HepG2 (cell line): ENCODE data around the gene MDH1. TPM values are rescaled to one million over a fixed set of nuclear protein-coding genes. Genes with fewer than 3 reads are reported as not detected.
A peak's percentile ranks its signal among the peaks of the same experiment; 100 is the strongest.

Source experiments
- ARID2 ChIP-seq: sonication (generic); formaldehyde crosslinking; IDR thresholded peaks from 2 replicates; pipeline ENCODE4 v1.8.1; 2022; ENCODE audit warnings: mild to moderate bottlenecking, missing genetic modification reagents, borderline replicate concordance
- ARNTL ChIP-seq: sonication (generic); formaldehyde crosslinking; IDR thresholded peaks from 2 replicates; pipeline ENCODE4 v1.4.0; 2020; ENCODE audit warnings: mild to moderate bottlenecking, missing genetic modification reagents
- CCAR2 ChIP-seq: fragments of 200-400 bp; formaldehyde crosslinking; optimal IDR thresholded peaks from 2 replicates; pipeline ENCODE3; 2018; ENCODE audit warnings: low read depth, mild to moderate bottlenecking, low read length, moderate library complexity
- DNMT1 ChIP-seq: sonication (generic); formaldehyde crosslinking; IDR thresholded peaks from 2 replicates; pipeline ENCODE4 v1.5.1; 2020; ENCODE audit warnings: mild to moderate bottlenecking, missing genetic modification reagents
- ETV5 ChIP-seq: IDR thresholded peaks from 2 replicates; pipeline ENCODE4 v1.6.1; 2018; ENCODE audit warnings: missing biosample characterization, missing genetic modification reagents, inconsistent platforms, borderline replicate concordance
- GTF2F1 ChIP-seq: fragments of 150-350 bp; IDR thresholded peaks from 2 replicates; pipeline ENCODE4 v1.6.1; 2014; ENCODE audit warnings: low read length
- GTF3A ChIP-seq: sonication (generic); formaldehyde crosslinking; conservative IDR thresholded peaks from 2 replicates; pipeline ENCODE4 v1.4.0; 2020; ENCODE audit warnings: mild to moderate bottlenecking, missing genetic modification reagents
- HNF4A ChIP-seq: sonication (generic); formaldehyde crosslinking; IDR thresholded peaks from 2 replicates; pipeline ENCODE4 v1.4.0; 2020; ENCODE audit warnings: missing genetic modification reagents
- IRF2 ChIP-seq: IDR thresholded peaks from 2 replicates; pipeline ENCODE4 v1.6.1; 2018; ENCODE audit warnings: missing genetic modification reagents, missing compliant biosample characterization
- KLF16 ChIP-seq, 2 experiments: sonication (generic) in 1 of 2; formaldehyde crosslinking in 1 of 2; IDR thresholded peaks; 2 replicates each; pipeline versions ENCODE4 v1.6.1 to v1.8.0; 2016 to 2023; ENCODE audit warnings: missing genetic modification reagents in 2 of 2, missing compliant biosample characterization in 1 of 2
- MATR3 ChIP-seq: sonication (generic); formaldehyde crosslinking; IDR thresholded peaks from 2 replicates; pipeline ENCODE4 v1.4.0; 2020; ENCODE audit warnings: missing genetic modification reagents
- NFKB2 ChIP-seq: sonication (generic); formaldehyde crosslinking; IDR thresholded peaks from 2 replicates; pipeline ENCODE4 v1.4.0; 2020; ENCODE audit warnings: missing genetic modification reagents, borderline replicate concordance
- POGZ ChIP-seq: sonication (generic); formaldehyde crosslinking; IDR thresholded peaks from 2 replicates; pipeline ENCODE4 v1.4.0; 2020; ENCODE audit warnings: mild to moderate bottlenecking, missing genetic modification reagents
- SAFB2 ChIP-seq: sonication (generic); formaldehyde crosslinking; IDR thresholded peaks from 2 replicates; pipeline ENCODE4 v1.5.1; 2020; ENCODE audit warnings: missing genetic modification reagents, low read depth, mild to moderate bottlenecking, borderline replicate concordance
- SRF ChIP-seq: IDR thresholded peaks from 2 replicates; pipeline ENCODE4 v1.6.1; 2011; ENCODE audit warnings: mild to moderate bottlenecking, low read depth, low read length, moderate library complexity
- TEAD2 ChIP-seq: sonication (generic); formaldehyde crosslinking; IDR thresholded peaks from 2 replicates; pipeline ENCODE4 v1.9.0; 2021; ENCODE audit warnings: missing genetic modification reagents
- TFDP2 ChIP-seq: sonication (generic); formaldehyde crosslinking; IDR thresholded peaks from 2 replicates; pipeline ENCODE4 v1.4.0; 2020; ENCODE audit warnings: missing genetic modification reagents
- TOPORS ChIP-seq: sonication (generic); formaldehyde crosslinking; IDR thresholded peaks from 2 replicates; pipeline ENCODE4 v1.8.0; 2023; ENCODE audit warnings: mild to moderate bottlenecking, missing genetic modification reagents
- ZC3H4 ChIP-seq: sonication (generic); formaldehyde crosslinking; IDR thresholded peaks from 2 replicates; pipeline ENCODE4 v1.4.0; 2020; ENCODE audit warnings: missing genetic modification reagents, borderline replicate concordance
- ZFP41 ChIP-seq: sonication (generic); formaldehyde crosslinking; IDR thresholded peaks from 2 replicates; pipeline ENCODE4 v1.4.0; 2020; ENCODE audit warnings: mild to moderate bottlenecking, missing genetic modification reagents, borderline replicate concordance
- ZKSCAN8 ChIP-seq: IDR thresholded peaks from 2 replicates; pipeline ENCODE4 v1.6.1; 2016; ENCODE audit warnings: borderline replicate concordance, missing genetic modification reagents, missing compliant biosample characterization
- ZNF326 ChIP-seq: sonication (generic); formaldehyde crosslinking; IDR thresholded peaks from 2 replicates; pipeline ENCODE4 v1.4.0; 2020; ENCODE audit warnings: missing genetic modification reagents, borderline replicate concordance
- ZNF333 ChIP-seq: sonication (generic); formaldehyde crosslinking; IDR thresholded peaks from 2 replicates; pipeline ENCODE4 v1.4.0; 2020; ENCODE audit warnings: mild to moderate bottlenecking, missing genetic modification reagents, borderline replicate concordance
- ZNF530 ChIP-seq: sonication (generic); formaldehyde crosslinking; IDR thresholded peaks from 2 replicates; pipeline ENCODE4 v1.5.0; 2020; ENCODE audit warnings: low read depth, mild to moderate bottlenecking, missing genetic modification reagents
- ZNF564 ChIP-seq: sonication (generic); formaldehyde crosslinking; IDR thresholded peaks from 2 replicates; pipeline ENCODE4 v1.8.1; 2023; ENCODE audit warnings: mild to moderate bottlenecking, missing genetic modification reagents
- ZNF761 ChIP-seq: sonication (generic); formaldehyde crosslinking; conservative IDR thresholded peaks from 2 replicates; pipeline ENCODE4 v1.4.0; 2020; ENCODE audit warnings: mild to moderate bottlenecking, missing genetic modification reagents
- ZNF83 ChIP-seq: sonication (generic); formaldehyde crosslinking; IDR thresholded peaks from 2 replicates; pipeline ENCODE4 v1.4.0; 2020; ENCODE audit warnings: missing genetic modification reagents, mild to moderate bottlenecking, borderline replicate concordance
- polyA plus RNA-seq, 8 experiments: library from polyadenylated mRNA; depleted of rRNA in 3 of 8; stranded (reverse) in 7 of 8; unstranded in 1 of 8; fragments of >200 nt; fragmentation: Illumina TruSeq in 4 of 8; extraction: Trizol in 4 of 8; gene quantifications; 2 replicates each; pipeline versions ENCODE4 v1.2.1 to v1.2.3, GENCODE V29; 2011 to 2016; ENCODE audit warnings: low read depth in 4 of 8, missing spikeins in 1 of 8, mixed read lengths in 1 of 8; ENCODE audit not compliant: insufficient read depth in 1 of 8
- total RNA-seq, 5 experiments: library from RNA; depleted of rRNA; stranded (reverse); fragments of >200 nt; fragmentation: Illumina TruSeq; extraction: Trizol; gene quantifications; 2 replicates each; pipeline ENCODE4 v1.2.3, GENCODE V29; 2016; ENCODE audit warnings: low read depth in 1 of 5

The MDH1 gene
- total and polyA plus RNA-seq, 2 of the 13 experiments (the other 11 are each of a cell fraction or from before 2014, with no cell fraction given), result 293 to 415 TPM

GRCh38 chr2:63588385-63589147, at the start of gene MDH1, which contains the start of gene WDPCP (continued):
- TF ChIP-seq ZNF564 (CRISPR knock-in tag), result peak; percentile 51; the same call in 1 of the 2 replicates
- TF ChIP-seq TOPORS, result peak; percentile 78; the same call in 1 of the 2 replicates
- TF ChIP-seq GTF2F1, result peak; percentile 44; the same call in 1 of the 2 replicates
- 0 out of 2 replicates have a peak, but pooled peaks have one; percentile 25 for TF ChIP-seq DNMT1 (CRISPR knock-in tag)
- TF ChIP-seq ETV5 (CRISPR knock-in tag), result no peak; the same call in 1 of the 2 replicates
- TF ChIP-seq GTF3A, result no peak
- TF ChIP-seq ARNTL (CRISPR knock-in tag), result peak; percentile 17; the same call in 1 of the 2 replicates
- peak; percentile 95 for TF ChIP-seq IRF2 (CRISPR knock-in tag)
- TF ChIP-seq SRF, result peak; percentile 58; the same call in 1 of the 2 replicates
- TF ChIP-seq CCAR2, result no peak
- peak; percentile 80; the same call in 1 of the 2 replicates for TF ChIP-seq ARID2 (CRISPR knock-in tag)
- peak; percentile 76; the same call in 1 of the 2 replicates for TF ChIP-seq TFDP2 (CRISPR knock-in tag)
- TF ChIP-seq ZNF83 (CRISPR knock-in tag), result no peak
- TF ChIP-seq ZC3H4 (CRISPR knock-in tag), result no peak
- TF ChIP-seq ZNF333 (CRISPR knock-in tag), result peak; percentile 92
- peak; percentile 98 for TF ChIP-seq POGZ (CRISPR knock-in tag)
- no peak for TF ChIP-seq ZFP41 (CRISPR knock-in tag)
- peak; percentile 44 for TF ChIP-seq HNF4A (CRISPR knock-in tag)
- no peak for TF ChIP-seq ZNF530
- no peak; the same call in 1 of the 2 replicates for TF ChIP-seq SAFB2
- TF ChIP-seq MATR3 (CRISPR knock-in tag), result no peak
- TF ChIP-seq ZKSCAN8 (CRISPR knock-in tag), result peak; percentile 86
- TF ChIP-seq ZNF326 (CRISPR knock-in tag), result no peak
- peak; percentile 77; the same call in 1 of the 2 replicates for TF ChIP-seq NFKB2 (CRISPR knock-in tag)
- peak in 1 of 2 experiments; percentile 86; a peak in 2 of 4 replicates for TF ChIP-seq KLF16 (CRISPR knock-in tag; IDR thresholded peaks at IDR 0.05)
- TF ChIP-seq ZNF761 (CRISPR knock-in tag), result 0 out of 2 replicates have a peak, but pooled peaks have one; percentile 36
- no peak for TF ChIP-seq TEAD2 (CRISPR knock-in tag)
